Right ventricle myocardium inferior (tissue), 1 donor: Measurements from ENCODE around the gene SLC12A5. TPM values are rescaled to one million over a fixed set of nuclear protein-coding genes. Genes with fewer than 3 reads are reported as not detected.

Source experiments
- ATAC-seq: fragments of 200-7000 bp; cut with Tn5 transposase; one replicate; pipeline ENCODE4 v1.9.1; 2020; ENCODE audit warnings: mild to moderate bottlenecking, moderate library complexity
- DNase-seq: peaks from one replicate; pipeline ENCODE4 v3.0.0; 2021; ENCODE audit errors: missing footprints
- intact Hi-C: fragments of 100-400 bp; cut with DNase I; formaldehyde crosslinking; loops from one replicate; pipeline ENCODE4 v1.11.0; 2022
- total RNA-seq: library from RNA; stranded (reverse); fragmentation: NEBNext Ultra II Directional; extraction: Animal tissue kit (Norgen Biotek cat#: 25700); gene quantifications from one replicate; pipeline ENCODE4 v1.2.1, GENCODE V29; 2021
- donor health status: DM: no; HTN: yes; CAD: no; lungs with severe emphysema.

The SLC12A5 gene
- total RNA-seq, 1 donor from 2014 or later: not detected

DNA sequence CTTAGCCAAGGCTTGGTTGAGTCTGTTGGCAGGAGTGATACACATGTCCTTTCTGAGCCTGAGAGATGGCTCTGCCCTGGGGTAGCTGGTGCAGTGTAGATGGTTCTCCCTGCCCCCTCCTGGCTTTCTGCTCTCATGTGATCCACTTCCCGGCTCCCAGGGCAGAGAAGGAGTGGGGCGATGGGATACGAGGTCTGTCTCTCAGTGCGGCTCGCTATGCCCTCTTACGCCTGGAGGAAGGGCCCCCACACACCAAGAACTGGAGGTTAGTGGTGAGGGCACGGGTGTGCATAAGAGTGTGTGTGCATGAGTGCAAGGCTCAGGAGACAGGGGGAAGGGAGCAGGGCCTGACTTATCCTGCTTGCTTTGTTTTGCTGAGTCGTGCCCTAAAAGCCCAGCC is 18.8 kb downstream of the SLC12A5 start:
- no peak for DNase-seq
- intact Hi-C loops: no loop called here
- no peak for ATAC-seq

DNA sequence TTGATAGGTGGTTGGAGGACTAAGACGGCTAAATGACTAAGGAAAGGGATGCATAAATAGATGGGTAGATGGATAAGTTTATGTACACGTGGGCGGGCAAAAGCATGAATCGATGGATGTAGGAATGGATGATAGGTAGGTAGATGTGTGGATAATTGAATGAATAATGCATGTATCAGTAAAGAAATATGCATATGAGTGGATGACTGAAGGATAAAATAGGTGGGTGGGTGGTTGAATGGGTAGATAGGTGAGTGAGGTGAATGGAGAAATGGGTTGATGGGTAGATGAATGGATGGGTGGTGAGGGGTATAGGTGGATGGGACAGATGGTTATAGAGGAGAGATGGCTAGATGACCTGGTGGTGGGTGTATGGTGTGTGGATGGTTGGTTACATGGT is 20.2 kb downstream of the SLC12A5 start:
- DNase-seq (no peak), ATAC-seq (no peak)
- intact Hi-C loops: no loop called here

DNA sequence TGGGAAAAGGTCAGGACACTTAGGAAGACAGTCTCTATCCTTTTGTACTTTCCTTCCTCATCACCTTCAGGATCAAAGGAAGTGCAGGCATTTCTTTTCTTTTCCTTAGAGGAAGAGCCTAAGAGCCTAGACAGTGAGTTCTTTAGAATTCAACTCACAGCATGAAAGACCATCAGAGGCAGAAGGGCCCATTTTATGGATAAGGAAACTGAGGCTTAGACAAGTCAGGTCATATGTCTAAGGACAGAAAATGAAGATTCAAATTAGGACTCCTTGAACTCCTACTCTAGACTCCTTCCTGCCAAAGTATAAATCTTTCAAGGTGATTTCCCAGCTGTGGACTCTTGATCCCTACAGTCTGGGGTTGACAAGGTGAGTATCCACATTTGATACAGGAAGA is 20.8 kb downstream of the SLC12A5 start:
- no peak for DNase-seq
- ATAC-seq: no peak
- intact Hi-C loops: no loop called here

DNA sequence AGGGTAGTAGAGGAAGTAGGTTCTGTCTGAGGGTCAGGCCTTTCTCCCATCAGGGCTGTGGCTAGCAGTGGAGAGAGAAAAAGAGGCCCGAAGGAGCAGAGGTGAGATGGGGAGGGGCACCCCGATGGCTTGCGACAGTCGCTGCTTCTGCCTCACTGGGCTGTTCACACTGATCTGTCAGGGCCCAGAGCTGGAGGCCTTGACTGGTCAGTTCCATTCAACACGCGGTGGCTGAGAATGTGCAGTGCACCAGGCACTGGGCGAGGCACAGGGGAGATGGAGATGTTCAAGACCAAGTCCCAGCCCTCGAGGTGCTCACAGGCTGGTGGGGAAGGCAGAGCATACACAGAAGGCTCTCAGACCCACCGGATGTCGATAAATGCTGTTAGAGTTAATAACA is 21.4 kb downstream of the SLC12A5 start:
- intact Hi-C loops: no loop called here
- ATAC-seq (no peak), DNase-seq (no peak)

DNA sequence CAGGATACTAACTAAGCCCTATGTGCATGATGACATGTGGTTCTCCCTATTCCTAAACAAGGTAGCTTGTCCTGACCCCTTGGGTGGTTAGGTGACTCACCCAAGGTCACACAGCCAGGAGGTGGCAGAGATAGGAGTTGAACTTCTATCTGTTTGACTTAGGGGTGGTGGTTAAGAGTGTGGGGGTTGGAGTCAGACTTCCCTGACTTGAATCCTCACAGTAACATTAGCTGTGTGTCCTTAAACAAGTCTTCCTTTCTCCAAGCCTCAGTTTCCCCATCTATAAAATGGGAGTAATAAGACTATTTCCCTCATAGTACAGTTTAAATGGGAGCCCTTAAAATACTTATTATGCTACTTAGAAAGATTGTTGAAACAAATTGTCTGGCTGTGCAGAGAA is 21.9 kb downstream of the SLC12A5 start:
- intact Hi-C loops: no loop called here

DNA sequence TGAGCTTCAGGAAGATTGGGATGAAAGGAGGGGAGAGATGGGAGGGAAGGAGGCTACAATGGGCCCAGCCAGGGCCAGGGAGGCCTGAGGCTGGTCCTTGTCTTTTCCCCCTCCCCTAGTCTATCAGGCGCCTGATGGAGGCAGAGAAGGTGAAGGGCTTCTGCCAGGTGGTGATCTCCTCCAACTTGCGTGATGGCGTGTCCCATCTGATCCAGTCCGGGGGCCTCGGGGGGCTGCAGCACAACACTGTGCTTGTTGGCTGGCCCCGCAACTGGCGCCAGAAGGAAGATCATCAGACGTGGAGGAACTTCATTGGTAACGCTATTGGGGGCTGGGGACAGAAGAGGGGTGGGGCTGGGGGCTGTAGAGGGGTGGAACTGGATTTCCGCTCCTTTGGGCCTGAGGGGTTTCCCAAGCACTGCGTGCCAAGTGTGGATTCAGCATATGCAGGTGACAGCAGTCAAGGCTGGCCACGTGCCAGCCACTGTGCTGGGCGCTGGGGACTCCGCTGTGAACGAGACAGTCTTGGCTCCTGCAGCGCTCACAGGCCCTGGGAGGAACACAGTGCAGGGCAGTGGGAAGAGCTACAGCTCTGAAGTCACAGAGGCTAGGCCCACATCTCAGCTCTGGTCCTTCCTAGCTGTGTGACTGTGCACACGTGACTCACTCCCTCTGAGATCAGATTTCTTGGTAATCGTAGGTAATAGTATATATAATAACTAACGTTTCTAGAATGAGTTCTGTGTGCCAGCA is 22.7 kb downstream of the SLC12A5 start:
- ATAC-seq (no peak), DNase-seq (no peak)
- intact Hi-C loops: no loop called here

More for the DNA sequence above, 21.9 kb downstream of the SLC12A5 start:
- ATAC-seq (no peak), DNase-seq (no peak)

DNA sequence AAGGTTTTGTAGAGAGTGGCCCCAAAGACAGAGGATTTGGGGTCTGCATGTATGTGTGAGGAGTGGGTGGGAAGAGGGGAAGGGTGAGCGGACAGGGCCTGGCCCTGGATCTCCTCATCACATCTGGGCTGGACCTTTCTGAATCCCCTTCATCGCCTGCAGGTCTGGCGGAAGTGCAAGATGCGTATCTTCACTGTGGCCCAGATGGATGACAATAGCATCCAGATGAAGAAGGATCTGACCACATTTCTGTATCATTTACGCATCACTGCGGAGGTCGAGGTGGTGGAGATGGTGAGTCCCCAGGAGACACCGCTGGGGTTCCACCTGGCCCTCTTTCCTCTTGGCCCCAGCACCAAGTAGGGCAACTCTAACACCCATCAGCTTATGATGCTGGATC is 24.4 kb downstream of the SLC12A5 start:
- no peak for DNase-seq
- intact Hi-C loops: no loop called here
- no peak for ATAC-seq

DNA sequence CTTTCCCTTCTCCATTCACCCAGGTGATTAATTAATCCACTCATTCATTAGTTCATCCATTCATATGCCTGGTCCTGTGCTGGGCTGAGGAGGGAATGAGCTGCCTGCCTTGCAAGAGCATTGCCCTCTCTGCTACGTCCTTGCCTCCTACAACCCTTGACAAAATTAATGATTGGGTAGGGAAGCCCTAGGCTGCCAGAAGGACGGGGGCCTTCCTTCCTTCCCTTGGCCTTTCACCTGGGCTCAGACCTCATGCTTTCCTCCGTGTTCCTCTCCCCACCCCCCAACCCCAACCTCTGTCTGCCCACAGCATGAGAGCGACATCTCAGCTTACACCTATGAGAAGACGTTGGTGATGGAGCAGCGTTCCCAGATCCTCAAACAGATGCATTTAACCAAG is 25.6 kb downstream of the SLC12A5 start:
- ATAC-seq (no peak), DNase-seq (no peak)
- intact Hi-C loops: no loop called here

DNA sequence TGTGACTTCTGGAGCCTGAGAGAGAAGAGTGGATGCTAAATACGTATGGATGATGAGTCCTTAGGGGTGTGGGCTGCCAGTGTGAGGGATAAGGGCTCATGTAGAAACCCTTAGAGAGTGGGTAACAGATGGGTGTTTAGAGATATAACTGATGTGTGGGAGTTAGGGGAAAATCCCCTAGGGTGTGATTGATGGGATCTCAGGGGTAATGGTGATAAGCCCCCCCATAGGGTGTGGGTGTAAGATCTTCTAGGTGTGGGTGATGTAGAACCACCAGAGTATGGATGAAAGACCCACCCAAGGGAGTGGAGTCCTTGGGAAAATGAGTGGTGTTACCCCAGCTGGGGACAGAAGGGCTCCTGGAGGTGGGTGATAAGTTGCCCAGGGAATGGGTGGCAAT is 26.3 kb downstream of the SLC12A5 start:
- DNase-seq: no peak
- intact Hi-C loops: no loop called here
- no peak for ATAC-seq

DNA sequence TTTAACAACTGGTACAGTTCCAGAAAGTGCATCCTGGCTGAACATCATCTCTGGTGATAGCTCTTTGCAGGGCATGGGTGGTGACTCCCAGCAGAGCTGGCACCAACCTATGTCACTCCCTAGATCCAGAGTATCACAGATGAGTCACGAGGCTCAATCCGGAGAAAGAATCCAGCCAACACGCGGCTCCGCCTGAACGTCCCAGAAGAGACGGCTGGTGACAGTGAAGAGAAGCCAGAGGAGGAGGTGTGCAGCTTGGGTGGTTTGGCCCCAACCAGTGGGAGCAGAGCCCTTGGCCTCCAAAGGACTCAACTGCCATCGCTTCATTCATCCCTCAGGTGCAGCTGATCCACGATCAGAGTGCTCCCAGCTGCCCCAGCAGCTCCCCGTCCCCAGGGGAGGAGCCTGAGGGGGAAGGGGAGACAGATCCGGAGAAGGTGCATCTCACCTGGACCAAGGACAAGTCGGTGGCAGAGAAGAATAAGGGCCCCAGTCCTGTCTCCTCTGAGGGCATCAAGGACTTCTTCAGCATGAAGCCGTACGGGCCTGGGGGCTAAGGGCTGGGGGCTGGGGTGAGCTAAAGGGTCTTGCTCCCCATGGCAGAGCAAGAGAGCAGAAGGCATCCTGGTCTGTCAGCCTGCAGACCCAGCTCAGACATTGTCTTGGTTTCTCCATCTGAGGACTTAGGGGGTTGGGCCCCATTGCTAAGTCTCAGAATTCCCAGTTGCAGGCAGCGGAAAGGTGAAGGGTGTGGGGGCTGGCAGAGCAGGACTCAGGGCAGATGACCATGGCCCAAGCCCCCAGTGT is 27.2 kb downstream of the SLC12A5 start:
- ATAC-seq (no peak), DNase-seq (no peak)
- intact Hi-C loops: no loop called here

DNA sequence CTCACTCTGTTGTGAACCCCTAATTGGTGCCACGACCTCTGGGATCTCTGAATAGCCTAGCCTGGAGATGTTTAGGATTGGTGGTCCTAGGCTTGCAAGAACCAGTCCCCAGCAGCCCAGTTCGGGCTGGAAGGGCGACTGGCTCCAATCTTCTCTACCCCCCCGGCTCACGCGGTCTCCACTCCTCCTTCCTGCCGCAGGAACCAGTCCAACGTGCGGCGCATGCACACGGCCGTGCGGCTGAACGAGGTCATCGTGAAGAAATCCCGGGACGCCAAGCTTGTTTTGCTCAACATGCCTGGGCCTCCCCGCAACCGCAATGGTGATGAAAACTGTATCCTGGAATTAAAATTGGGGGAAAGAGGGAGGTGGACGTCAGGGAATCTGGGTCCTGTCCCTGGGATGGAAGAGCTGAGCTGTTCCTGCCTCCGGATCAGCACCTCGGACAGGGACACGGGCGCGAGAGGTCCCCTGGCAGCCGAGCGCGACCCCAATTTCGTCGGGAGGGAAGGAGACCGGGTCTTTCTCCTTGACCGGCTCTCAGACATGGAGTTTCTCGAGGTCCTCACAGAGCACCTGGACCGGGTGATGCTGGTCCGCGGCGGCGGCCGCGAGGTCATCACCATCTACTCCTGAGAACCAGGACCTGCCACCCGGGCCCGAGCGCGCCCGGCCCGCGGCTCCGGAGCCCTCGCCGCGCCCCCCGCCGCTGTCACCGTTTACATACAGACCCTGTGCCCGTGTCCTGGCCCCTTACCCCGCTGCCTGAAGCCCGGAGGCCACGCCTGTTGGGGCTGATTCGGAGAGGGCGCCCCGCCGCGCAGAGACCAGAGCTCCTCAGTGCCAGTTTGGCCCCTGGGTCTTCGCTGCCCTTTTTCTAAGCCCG is 28.2 kb downstream of the SLC12A5 start:
- DNase-seq (no peak), ATAC-seq (no peak)
- intact Hi-C loops: no loop called here

DNA sequence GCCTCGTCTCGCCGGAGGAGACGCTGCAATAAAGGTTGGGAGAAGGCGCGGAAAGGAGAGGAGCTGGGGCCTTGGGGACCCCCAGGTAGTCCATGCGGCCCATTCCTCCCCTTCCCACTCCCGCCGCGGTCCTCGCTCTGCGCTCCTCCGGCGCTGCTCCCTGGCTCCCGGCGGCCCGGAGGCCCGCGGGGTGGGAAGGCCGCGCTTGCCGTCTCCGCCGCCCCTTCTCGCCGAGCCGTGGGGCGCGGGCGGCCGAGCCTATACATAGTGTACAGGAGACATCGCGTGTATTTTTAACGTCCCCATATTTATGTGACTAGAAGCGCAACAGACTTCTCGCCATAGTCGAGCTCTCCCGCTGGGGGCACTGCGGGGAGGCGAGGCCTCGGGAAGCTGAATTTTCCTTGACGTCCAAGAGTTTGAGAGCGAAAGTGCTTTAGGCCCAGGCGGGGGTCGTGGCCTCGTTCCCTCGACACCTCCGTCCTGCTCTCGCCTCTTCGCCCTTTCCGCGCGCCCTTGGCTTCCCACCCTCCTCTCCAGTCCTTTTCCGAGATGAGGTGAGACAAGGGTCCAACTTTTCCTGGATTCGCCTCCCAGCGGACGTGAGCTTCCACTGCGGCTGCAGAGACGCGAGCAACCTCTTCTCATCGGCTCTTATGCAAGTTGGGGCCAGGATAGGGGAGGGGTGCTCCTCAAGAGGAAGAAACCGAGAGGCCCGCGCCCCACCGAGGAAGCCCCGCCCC is 29.0 kb downstream of the SLC12A5 start:
- ATAC-seq: peak; percentile 11
- intact Hi-C loops: no loop called here
- DNase-seq: peak; percentile 80

DNA sequence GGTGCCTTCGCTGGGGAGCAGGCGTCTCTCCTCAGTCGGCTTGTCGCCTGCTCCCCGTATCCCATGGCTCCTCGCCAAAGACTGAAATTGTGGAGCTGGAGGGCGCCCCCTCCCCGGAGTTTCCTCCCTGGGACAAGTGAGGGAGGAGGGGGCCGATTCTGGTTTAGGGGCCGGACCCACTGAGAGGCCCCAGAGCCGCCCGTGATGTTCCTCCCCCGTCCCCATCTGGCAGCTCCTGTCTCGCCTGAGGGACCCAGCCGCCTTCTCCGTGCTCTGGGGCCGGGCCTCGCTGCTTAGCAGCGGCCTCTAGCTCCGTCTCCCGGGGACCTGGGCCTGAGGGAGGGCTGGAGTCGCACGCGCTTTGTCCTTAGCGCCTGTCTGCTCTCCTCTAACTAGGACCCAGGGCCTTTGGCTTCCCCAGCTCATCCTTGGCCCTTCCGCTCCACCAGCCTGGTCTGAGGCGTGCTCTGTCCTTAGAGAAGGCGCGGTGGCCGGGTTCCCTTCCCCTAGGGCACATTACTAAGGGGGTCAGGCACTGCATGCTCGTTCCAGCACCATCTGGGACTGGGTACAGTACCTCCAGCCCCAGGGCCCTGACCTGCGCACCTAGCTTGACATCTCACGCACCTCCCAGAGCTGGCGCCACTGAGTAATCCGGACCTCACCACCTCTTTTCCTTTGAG is 29.7 kb downstream of the SLC12A5 start:
- intact Hi-C loops: no loop called here
- DNase-seq: no peak
- ATAC-seq: no peak

DNA sequence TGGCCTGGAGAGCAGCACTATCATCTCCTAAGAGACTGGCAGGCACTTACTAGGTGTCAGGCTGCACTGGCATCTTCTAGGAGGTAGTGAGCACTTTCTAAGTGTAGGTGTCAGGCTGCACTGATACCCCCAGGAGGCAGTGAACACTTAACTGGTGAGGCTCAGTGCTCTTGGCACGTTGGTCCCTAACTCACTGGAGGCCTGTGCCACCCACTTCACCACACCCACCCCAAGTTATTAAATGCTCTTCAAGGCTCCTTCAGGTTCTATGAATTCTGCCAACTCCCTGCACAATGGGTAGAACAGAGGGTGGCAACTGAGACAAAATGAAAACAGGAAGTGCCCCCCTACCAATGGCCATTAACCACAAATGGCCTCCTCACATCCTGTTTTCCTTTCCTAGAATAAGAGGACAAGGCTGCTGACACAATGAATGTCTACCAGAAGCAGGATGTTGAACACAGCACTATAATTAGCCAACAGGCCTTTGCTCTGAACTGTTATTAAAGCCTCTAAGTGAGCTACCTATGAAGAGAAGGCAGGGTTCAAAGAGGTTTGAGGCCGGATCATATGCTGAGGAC is 31.4 kb downstream of the SLC12A5 start:
- DNase-seq (no peak), ATAC-seq (peak; percentile 4)
- intact Hi-C loops: no loop called here

DNA sequence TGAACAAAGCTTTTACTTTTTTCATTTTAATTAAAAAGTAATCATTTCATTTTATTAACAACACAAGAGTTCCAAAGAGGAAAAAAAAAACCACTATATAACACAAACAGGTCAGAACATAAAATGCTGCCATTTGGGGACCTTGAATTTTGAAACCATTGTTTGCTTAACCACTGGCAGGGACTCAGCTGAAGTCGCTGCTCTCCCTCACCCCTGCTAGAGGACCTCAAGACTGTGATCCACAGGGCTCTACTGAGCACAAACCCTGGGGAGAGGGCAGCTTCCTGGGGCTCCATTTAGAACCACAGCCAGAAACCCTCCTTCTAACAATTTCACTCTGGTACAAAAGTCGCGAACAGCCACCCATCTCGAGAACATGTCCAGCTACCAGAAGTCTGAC is 32.0 kb downstream of the SLC12A5 start:
- DNase-seq (no peak), ATAC-seq (no peak)
- intact Hi-C loops: no loop called here

DNA sequence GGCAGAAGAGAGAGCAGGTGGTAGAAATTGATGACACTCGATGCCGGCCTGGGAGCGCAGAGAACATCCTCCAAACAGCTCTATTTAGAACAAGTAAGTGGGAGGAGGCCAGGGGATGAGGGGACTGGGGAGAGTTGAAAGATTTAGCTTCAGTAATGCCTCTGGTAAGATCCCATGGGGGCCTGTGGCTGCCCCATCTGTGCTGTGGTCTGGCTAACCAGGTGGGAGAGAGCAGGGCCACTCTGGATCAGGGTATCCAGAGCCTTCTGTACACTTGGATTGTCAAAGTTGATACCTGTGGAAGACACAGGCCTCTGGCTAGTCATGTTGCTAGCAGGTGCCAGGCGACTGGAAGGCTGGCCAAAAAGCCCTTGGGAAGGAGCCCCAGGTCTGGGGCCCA is 33.1 kb downstream of the SLC12A5 start:
- ATAC-seq (no peak), DNase-seq (no peak)
- intact Hi-C loops: no loop called here

DNA sequence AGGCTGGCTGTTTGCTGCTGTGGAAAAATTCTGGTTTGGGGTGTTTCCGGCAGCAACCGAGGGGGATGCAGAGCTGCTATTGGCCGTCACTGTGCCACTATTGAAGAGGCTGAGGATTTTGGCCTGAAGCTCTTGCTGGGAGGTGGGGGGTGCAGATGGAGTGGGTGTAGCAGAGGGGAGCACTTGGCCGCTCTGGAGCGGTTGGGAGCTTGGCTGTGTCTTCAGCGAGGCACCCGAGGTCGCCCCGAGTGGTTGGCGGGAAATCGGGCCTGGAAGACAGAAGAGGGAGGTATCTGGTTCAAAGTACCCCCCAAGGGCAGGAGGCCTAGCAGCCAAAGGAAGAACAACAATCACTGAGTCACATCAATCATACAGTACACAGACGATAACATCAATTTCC is 33.6 kb downstream of the SLC12A5 start:
- DNase-seq (no peak), ATAC-seq (no peak)
- intact Hi-C loops: no loop called here

DNA sequence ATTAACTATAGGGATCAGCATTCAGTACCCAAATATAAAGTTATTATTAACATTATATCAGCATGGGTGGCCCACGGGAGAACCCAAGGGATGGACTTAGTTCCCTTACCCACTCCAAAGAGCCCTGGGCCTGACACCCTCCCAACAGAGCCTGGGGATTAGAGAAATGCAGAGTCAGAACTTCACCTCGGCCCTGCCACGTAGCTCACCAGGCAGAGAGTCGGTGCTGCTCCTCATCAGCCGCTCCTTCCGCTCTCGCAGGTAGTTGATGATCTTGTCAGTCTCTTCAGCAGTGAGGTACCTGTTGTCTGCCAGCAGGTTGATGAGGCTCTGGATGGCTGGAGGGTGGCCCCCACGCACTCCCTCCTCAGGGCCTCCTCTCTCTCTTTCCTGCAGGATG is 34.1 kb downstream of the SLC12A5 start:
- ATAC-seq (no peak), DNase-seq (no peak)
- intact Hi-C loops: no loop called here
